Measurements from ENCODE around the gene CEP89.
"Not testable (repeated sequence)": the region's sequence is repeated elsewhere in the genome, so short reads cannot be mapped to it uniquely, and the experiment has no call there.

Gene CEP89

DNA sequence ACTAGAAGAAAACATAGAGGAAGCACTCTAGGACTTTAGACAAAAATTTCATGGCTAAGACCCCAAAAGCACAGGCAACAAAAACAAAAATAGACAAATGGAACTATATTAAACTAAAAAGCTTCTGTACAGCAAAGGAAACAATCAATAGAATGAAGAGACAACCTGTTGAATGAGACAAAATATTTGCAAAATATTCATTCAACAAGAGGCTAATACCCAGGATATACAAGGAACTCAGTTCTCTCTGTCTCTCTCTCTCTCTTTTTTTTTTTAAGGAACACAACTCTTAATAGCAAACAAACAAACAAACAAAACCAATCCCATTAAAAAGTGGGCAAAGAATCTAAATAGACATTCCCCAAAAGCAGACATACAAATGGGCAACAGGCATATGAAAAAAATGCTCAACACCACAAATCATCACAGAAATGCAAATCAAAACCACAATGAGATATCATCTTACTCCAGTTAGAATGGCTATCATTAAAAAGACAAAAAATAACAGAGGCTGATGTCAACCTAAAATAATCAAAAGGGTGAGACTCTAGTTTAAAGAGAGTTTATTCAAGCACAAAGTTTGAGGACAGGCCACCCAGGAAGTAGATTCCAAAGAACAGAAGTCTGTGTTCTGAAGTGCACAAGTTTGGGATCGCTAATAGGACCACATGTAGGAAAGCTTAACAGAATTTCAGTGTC, 75.1 kb downstream of the CEP89 start:
- no peak for FAIRE-seq

DNA sequence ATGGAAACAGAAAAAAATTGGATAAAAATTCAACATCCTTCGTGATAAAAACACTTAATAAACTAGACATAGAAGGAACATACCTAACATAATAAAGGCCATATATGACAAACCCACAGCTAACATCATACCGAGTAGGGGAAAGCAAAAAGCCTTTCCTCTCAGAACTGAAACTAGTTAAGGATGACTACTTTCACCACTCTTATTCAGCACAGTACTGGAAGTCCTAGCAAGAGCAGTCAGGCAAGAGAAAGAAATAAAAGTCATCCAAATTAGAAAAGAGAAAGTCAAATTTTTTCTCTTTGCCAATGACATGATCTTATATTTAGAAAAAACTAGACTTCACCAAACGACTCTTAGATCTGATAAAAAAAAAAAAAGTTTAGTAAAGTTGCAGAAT, 76.4 kb downstream of the CEP89 start:
- DNase-seq (ENCODE audit: insufficient read length, low spot score) (no peak), FAIRE-seq (no peak)

More for the DNA sequence above, 75.1 kb downstream of the CEP89 start:
- DNase-seq (ENCODE audit: insufficient read length, low spot score) = no peak

DNA sequence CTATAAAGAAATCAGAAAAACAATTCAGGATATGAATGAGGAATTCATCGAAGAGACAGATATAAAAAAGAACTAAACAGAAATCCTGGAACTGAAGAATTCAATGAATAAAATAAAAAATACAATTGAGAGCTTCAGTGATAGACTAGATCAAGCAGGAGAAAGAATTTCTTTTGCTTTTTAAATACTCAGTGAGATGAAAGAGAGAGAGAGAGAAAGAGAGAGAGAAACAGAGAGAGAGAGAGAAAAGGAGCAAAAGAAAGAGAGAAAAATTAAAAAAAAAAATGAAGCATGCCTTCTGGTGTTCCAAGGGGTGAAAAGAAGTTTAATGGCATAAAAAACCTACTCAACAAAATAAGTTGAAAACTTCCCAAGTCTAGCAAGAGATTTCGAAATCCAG, 80.1 kb downstream of the CEP89 start:
- DNase-seq (ENCODE audit: insufficient read length, low spot score) (no peak), FAIRE-seq (no peak)

DNA sequence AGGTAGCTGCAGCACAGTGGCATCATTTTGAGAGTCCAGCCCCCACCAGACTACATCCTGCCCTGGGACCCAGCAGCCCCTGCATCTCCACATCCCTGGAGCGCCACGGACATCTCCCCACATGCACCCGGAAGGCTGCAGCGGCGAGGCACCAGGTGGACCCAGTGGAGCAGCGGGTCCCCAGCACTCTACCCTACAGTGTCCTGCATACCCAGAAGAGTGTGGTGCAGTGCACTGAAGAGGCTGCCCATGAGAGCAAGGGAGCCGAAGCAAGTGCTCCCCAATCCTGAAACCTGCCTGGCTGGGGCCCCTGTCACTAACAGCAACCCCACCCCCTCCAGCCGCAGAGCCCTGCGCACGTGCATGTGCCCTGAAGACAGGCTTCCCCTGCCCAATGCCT, 80.9 kb downstream of the CEP89 start:
- no peak for FAIRE-seq
- DNase-seq (ENCODE audit: insufficient read length, low spot score) = no peak

DNA sequence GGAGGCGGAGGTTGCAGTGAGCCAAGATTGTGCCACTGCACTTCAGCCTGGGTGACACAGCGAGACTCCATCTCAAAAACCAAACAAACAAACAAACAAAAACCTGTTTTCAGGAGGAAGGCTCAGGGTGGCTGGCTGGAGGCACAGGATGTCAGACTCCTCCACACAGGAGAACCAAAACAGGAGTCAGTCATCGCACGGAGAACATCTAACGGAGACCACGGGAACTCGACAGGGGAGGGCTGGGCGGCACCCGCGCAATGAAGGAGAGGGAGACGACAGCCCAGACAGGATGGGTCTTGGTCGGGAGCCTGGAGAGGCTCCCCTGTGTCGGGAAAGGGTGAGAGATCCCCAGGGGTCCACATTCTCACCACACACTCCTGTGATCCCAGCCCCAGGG, 81.4 kb downstream of the CEP89 start:
- no peak for DNase-seq (ENCODE audit: insufficient read length, low spot score)
- no peak for FAIRE-seq

DNA sequence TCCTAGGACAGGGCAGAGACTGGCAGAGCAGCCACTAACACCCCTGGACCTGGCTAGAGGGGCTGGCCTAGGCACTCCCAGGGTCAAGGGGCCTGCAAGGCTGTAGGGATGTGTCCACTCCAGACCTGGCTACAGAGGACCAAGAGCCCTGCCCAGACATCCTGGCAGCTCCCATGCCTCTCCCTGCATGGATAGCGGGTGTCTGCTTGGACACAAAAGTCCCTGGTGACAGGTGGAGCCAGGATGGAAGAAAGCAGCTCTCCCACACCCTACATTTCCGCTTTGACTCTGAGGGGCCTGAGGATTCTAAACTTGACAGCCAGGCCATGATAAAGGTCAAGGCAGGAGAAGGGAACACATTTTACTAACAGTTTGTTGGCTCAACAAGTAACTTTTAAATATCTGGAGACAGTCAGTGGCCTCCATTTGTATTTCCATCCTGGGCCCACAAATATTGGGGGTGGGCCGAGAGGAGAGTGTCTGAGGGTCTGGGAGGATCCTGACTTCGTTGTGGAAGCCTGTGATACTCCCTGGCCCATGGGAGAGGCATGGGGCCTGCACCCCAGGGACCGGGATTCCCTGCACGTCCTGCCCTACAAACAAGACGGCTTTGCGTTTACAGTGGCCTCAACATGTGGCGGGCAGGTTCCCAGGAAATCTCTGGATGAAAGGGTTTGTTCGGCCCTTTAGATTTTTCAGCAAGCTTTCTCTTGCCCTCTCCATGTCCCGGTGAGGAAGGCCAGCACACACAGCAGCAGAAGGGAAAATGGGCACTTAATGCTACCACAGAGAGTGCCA, 82.4 kb downstream of the CEP89 start:
- no peak for FAIRE-seq
- no peak for DNase-seq (ENCODE audit: insufficient read length, low spot score)

DNA sequence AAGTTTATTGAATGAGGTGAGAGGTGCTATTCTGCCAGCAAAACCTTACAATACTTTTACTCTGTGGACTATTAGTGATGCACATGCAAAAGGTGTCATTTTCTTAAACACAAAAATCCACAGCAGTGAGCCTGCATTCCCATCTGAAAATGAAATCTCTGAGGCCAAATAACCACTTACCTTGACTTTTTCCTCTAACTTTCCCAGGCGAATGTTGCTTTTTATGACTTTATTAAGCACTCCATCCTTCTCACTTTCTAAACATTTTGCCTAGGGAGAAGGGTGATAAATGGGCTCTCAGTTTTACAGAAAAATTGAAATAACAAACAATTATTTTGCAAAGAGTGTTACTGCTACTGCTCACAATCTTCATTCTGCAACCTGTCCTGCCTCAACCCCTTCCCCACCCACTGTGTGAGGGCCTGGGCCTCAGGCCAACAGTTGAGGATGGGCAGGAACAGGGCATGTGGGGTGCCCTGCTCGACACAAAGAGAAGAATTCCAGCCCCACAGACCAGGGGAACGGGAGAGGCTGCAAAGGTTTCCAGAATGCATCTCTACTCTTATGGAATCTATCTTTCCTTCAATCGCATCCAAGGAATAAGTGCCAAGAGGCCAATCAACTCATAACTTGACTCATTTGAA, 84.1 kb downstream of the CEP89 start:
- FAIRE-seq (no peak), DNase-seq (ENCODE audit: insufficient read length, low spot score) (no peak)

DNA sequence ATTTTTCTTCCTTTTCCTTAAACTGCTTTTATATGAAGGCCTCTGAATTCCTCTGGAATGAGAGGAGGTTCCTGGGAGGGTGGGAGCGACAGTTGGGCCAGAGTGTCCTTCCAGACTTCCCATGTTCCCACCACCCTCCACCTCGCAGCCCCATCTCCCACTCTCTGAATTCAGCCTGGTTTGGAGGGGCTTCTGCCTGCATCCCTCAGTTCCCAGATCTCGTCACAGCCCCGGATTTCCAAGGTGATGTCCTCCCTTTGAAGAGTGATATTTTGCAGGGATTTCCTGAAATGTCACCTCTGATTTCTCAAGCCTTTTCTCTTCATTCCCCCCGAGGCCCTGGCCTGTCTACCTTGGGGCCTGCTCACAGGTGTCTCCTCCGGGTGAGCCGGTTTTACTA, 85.5 kb downstream of the CEP89 start:
- DNase-seq (ENCODE audit: insufficient read length, low spot score) (no peak), FAIRE-seq (no peak)

DNA sequence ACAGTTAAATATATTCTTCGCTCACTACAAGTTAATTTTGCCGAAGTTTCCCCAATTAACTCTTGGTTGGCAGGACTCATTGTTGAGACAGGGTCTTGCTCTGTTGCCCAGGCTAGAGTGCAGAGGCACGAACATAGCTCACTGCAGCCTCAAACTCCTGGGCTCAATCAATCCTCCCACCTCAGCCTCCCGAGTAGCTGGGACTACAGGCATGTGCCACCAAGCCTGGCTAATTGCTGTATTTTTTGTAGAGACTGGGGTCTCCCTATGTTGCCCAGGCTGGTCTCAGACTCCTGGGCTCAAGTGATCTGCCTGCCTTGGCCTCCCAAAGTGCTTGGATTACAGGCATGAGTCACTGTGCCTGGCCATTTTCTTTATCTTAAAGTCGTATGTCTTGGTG, 86.5 kb downstream of the CEP89 start:
- not testable (repeated sequence) for FAIRE-seq; DNase-seq (ENCODE audit: insufficient read length, low spot score)

DNA sequence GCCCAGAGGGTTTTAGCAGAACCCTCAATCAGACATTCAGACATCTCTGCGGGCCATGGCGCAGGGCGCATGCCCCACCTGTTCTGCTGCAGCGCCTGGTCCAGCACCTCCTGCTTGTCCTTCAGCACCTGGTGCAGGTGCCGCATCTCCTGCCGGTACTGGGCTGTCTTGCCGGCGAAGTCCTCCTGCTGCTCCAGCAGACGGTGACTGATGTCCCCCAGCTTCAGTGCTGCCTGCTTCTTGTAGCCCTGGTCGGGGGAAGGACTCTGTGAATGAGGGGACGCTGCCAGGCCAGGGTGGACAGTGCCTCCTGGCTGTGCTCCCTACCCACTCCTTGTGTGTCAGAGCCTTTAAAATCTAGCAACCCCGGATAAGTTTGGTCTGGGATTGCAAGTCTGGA, 90.0 kb downstream of the CEP89 start:
- DNase-seq (ENCODE audit: insufficient read length, low spot score) = no peak
- FAIRE-seq = no peak

DNA sequence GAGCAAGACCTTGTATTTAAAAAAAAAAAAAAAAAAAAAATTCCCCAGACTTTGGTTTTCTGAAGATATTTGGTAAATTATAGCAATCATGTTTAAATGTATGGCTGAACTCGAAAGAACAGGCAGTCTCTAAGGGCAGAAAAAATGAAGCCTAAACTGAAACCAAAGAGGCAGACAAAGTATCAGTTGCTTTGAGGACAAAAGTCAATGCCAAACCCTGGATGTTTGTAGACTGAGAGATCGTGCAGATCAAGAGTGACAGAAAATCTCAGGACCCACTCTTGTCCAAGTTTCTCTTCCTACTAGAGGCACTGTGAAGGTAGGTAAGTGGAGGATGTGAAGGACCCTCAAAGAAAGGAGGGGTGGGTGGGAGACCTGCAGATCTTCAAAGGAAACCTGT, 91.1 kb downstream of the CEP89 start:
- no peak for DNase-seq (ENCODE audit: insufficient read length, low spot score)

DNA sequence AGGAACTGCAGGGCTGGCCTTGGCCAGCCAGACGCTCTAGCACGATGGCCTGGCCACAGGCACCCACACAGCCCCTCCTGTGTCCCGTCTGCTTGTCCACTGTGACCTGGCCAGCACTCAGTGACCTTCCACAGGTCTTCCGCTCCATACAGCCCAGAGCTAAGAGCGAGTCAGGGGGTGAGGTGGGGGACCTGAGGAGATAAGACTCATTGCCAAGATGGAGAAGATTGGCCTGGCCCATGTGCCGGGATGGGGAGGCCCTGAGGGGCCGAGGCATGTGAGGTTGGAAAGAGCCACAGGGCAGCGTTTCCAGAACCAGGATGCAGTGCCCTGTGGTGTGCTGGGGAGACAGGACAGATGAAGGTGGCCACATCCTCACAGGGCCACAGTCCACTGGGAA, 92.0 kb downstream of the CEP89 start:
- DNase-seq (ENCODE audit: insufficient read length, low spot score) (no peak), FAIRE-seq (no peak)

More for the DNA sequence above, 91.1 kb downstream of the CEP89 start:
- FAIRE-seq = no peak

DNA sequence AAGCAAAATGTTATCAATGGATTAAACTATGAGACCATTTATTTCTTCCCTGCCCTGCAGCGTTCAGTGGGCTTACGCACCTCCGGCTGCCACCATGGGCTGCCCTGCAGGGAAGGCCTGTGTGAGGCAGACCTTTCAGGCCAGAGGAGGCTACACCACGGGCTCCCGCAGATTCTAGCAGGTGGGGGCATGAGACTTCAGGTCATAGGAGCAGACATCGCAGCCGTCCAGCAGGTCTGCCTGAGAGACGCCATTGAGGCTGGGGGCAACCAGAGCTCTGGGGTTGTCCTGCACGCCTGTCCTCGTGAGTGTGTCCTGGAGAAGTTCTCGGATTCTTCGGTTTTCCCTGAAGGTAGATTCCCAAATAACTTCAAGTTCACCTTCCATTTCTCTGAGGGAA, 92.8 kb downstream of the CEP89 start:
- DNase-seq (ENCODE audit: insufficient read length, low spot score) (no peak), FAIRE-seq (no peak)

DNA sequence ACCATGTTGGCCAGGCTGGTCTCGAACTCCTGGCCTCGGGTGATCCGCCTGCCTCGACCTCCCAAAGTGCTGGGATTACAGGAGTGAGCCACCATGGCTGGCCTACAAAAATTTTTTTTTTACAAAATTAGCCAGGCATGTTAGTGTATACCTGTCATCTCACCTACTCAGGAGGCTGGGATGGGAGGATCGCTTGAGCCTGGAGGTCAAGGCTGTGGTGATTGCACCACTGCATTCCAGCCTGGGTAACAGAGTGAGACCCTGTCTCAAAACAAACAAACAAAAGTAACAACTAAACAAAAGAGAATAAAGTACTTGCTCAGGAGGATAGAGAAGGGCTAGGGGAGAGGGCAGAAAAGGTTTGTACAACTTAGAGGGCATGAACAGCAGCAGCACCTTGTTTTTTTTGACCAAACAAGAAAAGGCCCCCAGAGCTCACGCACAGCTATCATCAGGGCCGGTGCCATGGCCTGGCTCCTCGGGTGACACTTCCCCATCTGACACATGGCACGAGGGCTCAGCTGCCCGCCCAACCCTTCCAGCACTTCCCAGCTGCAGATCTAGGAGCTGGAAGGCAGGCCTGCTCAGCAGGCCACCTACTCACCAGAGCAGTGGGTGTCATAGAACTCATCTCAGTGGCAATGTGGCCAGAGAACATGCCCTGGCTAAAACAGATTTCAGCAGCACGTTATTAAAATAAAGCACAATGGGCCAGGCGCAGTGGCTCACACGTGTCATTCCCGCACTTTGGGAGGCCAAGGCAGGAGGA, 93.6 kb downstream of the CEP89 start:
- FAIRE-seq (no peak), DNase-seq (ENCODE audit: insufficient read length, low spot score) (no peak)

DNA sequence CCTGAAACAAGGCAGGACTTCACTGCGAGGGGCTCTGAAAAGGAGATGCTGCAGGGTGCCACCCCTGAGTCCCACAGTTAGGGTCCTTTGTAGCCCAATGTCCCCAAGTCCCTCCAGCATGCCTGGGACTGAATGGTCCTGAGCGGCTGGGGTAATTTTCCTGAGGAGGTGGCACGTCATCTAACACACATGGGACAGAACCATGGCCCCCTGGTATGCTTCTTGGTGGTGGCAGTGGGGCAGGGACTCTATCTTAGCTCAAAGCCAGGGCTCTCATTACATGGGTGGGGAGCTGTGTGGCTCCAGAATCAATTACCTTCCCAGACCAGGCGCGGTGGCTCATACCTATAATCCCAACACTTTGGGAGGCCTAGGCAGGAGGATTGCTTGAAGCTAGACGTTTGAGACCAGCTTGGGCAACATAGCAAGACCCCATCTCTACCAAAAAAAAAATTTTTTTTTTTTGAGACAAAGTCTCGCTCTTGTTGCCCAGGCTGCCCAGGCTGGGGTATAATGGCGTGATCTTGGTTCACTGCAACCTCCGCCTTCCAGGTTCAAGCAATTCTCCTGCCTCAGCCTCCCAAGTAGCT, 94.3 kb downstream of the CEP89 start:
- DNase-seq (ENCODE audit: insufficient read length, low spot score) = no peak
- FAIRE-seq = no peak

DNA sequence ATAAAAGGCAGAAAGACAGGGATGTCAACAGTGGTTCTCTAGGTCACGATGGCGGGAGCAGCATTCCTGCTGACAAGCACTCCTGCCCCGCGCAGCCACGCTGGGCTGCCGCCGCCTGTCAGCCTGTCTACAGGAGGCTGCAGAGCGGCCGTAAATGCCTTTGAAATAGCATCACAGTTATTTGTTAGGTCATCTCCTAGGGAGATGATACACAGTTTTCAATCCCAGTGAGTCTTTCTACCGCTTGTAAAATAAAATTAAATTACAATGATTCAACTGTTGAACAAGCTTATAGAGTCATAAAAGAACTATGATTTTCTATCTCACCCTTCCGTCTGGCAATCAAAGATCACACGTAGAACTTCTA, 94.9 kb downstream of the CEP89 start:
- DNase-seq (ENCODE audit: insufficient read length, low spot score) (no peak), FAIRE-seq (no peak)

DNA sequence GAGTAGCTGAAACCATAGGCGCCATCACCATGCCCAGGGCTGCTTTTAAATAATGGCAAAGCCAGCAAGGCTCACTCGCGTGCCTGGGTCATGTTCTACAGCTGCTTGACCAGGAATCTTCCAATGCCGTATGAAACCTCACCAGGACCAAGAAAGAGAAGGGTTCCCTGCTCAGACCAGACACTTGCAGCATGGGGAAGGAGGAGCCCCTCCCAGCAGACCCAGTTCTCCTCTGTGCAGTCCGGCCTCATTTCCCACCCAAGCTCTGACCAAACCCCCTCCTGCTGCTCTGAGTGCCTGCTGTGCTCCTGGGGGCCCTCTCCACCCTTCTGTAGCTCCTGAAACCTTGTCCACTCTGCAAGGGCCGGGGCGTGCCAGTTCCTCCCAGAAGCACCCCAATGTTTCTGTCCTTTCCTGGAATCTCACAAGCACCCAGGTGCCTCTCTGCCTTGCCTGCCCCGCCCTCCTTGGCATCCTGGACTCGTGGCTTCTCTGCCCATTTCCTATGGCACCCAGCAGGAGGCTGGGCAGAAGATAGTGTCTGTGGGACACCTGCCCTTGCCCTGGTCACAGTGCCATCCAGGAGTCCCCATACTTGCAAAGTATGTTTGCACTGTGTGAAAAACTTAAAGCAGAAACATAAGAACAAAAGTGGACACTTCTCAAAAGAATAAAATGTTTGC, 95.4 kb downstream of the CEP89 start:
- FAIRE-seq (no peak), DNase-seq (ENCODE audit: insufficient read length, low spot score) (no peak)

DNA sequence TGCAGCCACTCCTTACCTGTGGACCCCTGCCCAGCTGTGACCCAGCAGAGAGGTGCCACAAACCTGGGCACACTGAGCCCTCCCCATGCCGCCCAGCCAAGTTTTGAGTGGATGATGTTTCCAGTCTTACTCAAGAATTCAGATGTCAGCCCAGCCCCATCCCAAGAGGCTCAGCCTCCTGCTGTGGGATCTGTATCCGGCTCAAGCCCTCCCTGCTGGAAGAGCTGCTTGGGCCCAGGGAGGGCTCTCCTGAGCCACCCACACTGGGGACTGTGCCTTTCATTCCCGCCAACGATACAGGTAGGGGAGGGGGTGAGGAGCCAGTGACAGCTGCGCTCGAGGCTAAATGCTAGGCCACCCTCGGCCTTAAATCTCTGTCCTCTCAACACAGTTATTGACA, 96.3 kb downstream of the CEP89 start:
- FAIRE-seq (no peak), DNase-seq (ENCODE audit: insufficient read length, low spot score) (no peak)

DNA sequence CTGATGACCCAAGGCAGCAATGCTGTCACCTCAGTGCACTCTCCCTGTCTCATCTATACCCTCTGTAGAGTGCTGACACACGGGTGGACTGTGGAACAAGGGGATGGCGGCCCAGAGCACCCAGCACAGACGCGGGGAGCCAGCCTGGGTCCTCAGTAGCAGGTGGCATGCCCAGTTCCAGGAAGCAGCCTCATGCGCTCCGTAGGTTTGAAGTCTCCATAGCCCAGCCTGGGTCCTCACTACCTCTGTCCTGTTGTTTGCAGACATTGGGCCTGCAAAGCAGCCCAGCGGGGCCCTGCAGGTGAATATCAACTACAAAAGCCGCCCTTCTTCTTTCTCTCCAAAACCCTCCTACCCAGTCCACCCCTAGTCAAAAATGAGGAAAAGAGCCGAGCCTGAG, 97.2 kb downstream of the CEP89 start:
- FAIRE-seq = no peak
- no peak for DNase-seq (ENCODE audit: insufficient read length, low spot score)

DNA sequence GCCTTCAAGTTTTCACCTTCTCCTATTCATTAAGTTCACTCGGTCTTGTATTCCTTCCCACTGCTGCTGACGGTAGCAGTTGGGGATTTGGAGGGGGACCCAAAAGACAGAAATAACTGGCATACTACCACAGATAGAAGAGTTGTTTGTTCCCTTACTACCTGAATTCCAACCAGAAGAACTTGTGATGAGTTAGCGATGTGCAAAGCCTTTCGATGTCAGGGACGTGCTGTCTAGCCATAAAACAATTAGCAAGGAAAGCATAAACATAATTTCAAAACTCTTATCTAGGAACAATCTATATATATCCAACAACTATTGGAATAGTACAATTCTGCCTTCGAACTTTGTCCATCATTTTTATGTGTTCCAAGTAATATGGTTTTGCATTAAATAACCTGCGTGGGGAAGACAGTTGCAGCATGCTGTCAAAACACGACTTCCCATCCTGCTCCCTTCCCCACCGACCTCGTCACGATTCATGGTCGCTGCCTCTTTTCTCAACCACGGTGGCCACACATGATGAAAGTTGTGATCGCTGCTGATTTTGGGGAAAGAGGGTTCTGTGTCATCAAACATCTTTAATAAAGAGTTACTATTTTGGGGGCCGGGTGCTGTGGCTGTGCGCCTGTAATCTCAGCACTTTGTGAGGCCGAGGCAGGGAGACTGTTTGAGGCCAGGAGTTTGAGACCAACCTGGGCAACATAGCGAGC, 98.4 kb downstream of the CEP89 start:
- FAIRE-seq (no peak), DNase-seq (ENCODE audit: insufficient read length, low spot score) (no peak)
